ENCODE data around the gene FAM107B. TPM values are rescaled to one million over a fixed set of nuclear protein-coding genes. Genes with fewer than 3 reads are reported as not detected.

The FAM107B gene
- total RNA-seq, 1 donor from 2014 or later: 50.9 TPM

GRCh38 chr10:14654821-14655382 lies 119.8 kb downstream of the FAM107B start:
- Mint-ChIP-seq H3K4me3 (peak overlapping the region; percentile 74), H3K4me1 (ENCODE audit: unreplicated experiment) (peaks cover 56% of the 10 kb centered on the region), H3K9me3 (peaks cover 15% of the 10 kb centered on the region), H3K27me3 (no peaks in the 10 kb centered on the region), H3K36me3 (peaks cover 7% of the 10 kb centered on the region), H3K27ac (peak overlapping the region; percentile 98)
- DNase-seq (ENCODE audit: extremely low spot score, unreplicated experiment): no peak
- TF ChIP-seq, protein P1, sequence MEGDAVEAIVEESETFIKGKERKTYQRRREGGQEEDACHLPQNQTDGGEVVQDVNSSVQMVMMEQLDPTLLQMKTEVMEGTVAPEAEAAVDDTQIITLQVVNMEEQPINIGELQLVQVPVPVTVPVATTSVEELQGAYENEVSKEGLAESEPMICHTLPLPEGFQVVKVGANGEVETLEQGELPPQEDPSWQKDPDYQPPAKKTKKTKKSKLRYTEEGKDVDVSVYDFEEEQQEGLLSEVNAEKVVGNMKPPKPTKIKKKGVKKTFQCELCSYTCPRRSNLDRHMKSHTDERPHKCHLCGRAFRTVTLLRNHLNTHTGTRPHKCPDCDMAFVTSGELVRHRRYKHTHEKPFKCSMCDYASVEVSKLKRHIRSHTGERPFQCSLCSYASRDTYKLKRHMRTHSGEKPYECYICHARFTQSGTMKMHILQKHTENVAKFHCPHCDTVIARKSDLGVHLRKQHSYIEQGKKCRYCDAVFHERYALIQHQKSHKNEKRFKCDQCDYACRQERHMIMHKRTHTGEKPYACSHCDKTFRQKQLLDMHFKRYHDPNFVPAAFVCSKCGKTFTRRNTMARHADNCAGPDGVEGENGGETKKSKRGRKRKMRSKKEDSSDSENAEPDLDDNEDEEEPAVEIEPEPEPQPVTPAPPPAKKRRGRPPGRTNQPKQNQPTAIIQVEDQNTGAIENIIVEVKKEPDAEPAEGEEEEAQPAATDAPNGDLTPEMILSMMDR (conservative IDR thresholded peaks at IDR 0.05): no peak

GRCh38 chr10:14653271-14654161 lies 121.2 kb downstream of the FAM107B start:
- Mint-ChIP-seq H3K27me3 (no peaks in the 10 kb centered on the region), H3K4me3 (peak overlapping the region; percentile 74), H3K36me3 (peaks cover 4% of the 10 kb centered on the region), H3K9me3 (peaks cover 12% of the 10 kb centered on the region), H3K4me1 (ENCODE audit: unreplicated experiment) (peaks cover 65% of the 10 kb centered on the region), H3K27ac (peak overlapping the region; percentile 98)
- TF ChIP-seq, protein P1 (conservative IDR thresholded peaks at IDR 0.05): no peak
- no peak for DNase-seq (ENCODE audit: extremely low spot score, unreplicated experiment)

DNA sequence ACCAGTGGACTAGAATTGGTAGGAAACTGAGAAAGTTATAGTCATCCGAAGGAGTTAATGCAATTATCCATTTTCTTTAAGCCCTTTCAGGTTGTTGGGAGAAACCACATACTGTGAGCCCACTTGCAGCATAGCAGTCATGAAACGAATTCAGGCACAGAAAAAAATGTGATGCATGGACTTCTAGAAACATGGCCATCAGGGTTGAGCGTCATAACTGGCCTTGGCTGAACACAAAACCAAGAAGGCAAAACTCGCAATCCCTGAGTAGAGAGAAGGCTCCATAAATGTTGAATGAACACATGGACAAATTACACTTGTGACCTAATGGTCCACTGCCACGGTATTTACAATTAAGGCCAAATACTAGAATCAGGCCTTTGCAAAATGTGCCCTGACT lies 121.9 kb downstream of the FAM107B start:
- Mint-ChIP-seq H3K36me3 (peaks cover 3% of the 10 kb centered on the region), H3K27ac (peak overlapping the region; percentile 98), H3K4me1 (ENCODE audit: unreplicated experiment) (peaks cover 67% of the 10 kb centered on the region), H3K9me3 (peaks cover 5% of the 10 kb centered on the region), H3K4me3 (no peak overlapping the region), H3K27me3 (no peaks in the 10 kb centered on the region)
- DNase-seq (ENCODE audit: extremely low spot score, unreplicated experiment): no peak
- TF ChIP-seq, protein P1 (conservative IDR thresholded peaks at IDR 0.05): no peak

DNA sequence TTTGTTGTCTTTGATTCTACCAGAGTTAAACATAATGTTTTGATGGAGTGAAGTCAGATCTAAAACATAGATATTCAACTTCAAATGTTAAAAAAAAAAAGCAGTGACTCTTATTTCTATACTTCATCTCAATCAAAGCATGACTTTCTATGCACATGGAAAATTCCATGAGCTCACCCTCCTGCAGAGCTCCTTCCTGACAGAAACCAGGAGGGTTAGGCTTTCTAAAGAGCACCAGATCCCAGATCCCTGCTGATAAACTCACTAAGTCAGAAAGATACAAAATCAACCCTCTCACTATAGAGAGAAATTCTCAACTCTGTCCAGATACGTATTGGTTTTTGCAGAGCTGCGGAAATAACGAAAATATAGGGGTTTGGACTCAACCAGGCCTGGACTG lies 122.6 kb downstream of the FAM107B start:
- H3K4me3 Mint-ChIP-seq: no peak overlapping the region
- no peaks in the 10 kb centered on the region for H3K27me3 Mint-ChIP-seq
- peaks cover 66% of the 10 kb centered on the region for H3K4me1 Mint-ChIP-seq (ENCODE audit: unreplicated experiment)
- peaks cover 3% of the 10 kb centered on the region for H3K36me3 Mint-ChIP-seq
- TF ChIP-seq, protein P1 (conservative IDR thresholded peaks at IDR 0.05): no peak
- peak overlapping the region; percentile 98 for H3K27ac Mint-ChIP-seq
- no peak for DNase-seq (ENCODE audit: extremely low spot score, unreplicated experiment)
- peaks cover 5% of the 10 kb centered on the region for H3K9me3 Mint-ChIP-seq

- TF ChIP-seq, protein P1 (conservative IDR thresholded peaks at IDR 0.05): no peak
- no peak overlapping the region for H3K4me3 Mint-ChIP-seq
- peaks cover 1% of the 10 kb centered on the region for H3K9me3 Mint-ChIP-seq
- H3K27ac Mint-ChIP-seq: peak overlapping the region; percentile 81
- H3K36me3 Mint-ChIP-seq: peaks cover under 1% of the 10 kb centered on the region
- no peaks in the 10 kb centered on the region for H3K27me3 Mint-ChIP-seq
- H3K4me1 Mint-ChIP-seq (ENCODE audit: unreplicated experiment): peaks cover 64% of the 10 kb centered on the region
- DNase-seq (ENCODE audit: extremely low spot score, unreplicated experiment): no peak
Observed at GRCh38 chr10:14649739-14650138, 125.0 kb downstream of the FAM107B start.

All from type B pancreatic cell (in vitro differentiated cells).